ENCODE data around the gene ESPNL.

GRCh38 chr2:238082151-238082550 lies 18.0 kb upstream of the ESPNL start:
- TF ChIP-seq, protein P1, sequence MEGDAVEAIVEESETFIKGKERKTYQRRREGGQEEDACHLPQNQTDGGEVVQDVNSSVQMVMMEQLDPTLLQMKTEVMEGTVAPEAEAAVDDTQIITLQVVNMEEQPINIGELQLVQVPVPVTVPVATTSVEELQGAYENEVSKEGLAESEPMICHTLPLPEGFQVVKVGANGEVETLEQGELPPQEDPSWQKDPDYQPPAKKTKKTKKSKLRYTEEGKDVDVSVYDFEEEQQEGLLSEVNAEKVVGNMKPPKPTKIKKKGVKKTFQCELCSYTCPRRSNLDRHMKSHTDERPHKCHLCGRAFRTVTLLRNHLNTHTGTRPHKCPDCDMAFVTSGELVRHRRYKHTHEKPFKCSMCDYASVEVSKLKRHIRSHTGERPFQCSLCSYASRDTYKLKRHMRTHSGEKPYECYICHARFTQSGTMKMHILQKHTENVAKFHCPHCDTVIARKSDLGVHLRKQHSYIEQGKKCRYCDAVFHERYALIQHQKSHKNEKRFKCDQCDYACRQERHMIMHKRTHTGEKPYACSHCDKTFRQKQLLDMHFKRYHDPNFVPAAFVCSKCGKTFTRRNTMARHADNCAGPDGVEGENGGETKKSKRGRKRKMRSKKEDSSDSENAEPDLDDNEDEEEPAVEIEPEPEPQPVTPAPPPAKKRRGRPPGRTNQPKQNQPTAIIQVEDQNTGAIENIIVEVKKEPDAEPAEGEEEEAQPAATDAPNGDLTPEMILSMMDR (IDR thresholded peaks at IDR 0.05) = no peak
- TF ChIP-seq POLR2A (IDR thresholded peaks at IDR 0.05) = no peak
